ENCODE measurements around the gene ATP6V0A1.

GRCh38 chr17:42475121-42475520 is 16.4 kb downstream of the ATP6V0A1 start:
- TF ChIP-seq CTCF (IDR thresholded peaks at IDR 0.05; ENCODE audit: low read depth, low read length) (no peak), POLR2A (IDR thresholded peaks at IDR 0.05; ENCODE audit: extremely low read depth, insufficient read length) (no peak), MAX (IDR thresholded peaks at IDR 0.05; ENCODE audit: low read depth, low read length) (no peak), MYC (IDR thresholded peaks at IDR 0.05; ENCODE audit: low read depth, low read length) (no peak)

All from NB4 (cell line).